Measurements from ENCODE around the gene EEPD1.
A peak's percentile ranks its signal among the peaks of the same experiment; 100 is the strongest.
"Not testable (repeated sequence)": the region's sequence is repeated elsewhere in the genome, so short reads cannot be mapped to it uniquely, and the experiment has no call there.

The EEPD1 gene

DNA sequence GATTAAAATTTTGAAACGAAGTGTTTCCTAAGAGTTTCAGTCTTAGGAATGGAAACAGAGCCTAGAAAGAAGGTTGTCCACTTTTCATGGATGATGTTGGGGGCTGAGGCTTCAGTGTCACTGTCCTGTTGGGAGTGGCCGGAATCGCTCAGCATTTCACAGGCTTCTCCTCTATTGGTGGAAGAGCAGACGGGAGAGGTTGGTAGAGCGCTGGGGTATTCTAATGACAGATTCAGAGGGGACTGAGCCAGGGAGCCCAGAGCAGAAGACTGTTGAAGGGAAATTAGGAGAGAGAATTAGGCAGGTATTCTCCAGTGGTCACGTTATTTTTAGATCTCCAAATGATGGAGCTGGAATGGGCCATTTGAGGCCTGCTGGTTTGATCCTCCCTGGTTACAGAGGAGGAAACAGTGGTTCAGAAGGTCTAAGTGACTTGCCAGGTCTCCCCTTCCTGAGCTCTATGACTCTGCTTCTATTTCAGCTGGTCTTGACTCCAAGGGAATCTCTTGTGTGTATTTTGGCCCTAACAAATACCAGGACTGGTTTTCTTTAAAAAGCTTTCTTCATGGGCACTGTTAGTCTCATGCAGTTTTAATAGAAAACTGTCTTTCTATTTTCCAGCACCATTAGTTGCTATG, 35.7 kb upstream of the EEPD1 start:
- DNase-seq (ENCODE audit: low read depth in 1 of 2, low spot score in 1 of 2): no peak
- no peak for TF ChIP-seq JUND (IDR thresholded peaks at IDR 0.05; ENCODE audit: low read depth)
- in situ Hi-C loops (cut with HindIII; ENCODE audit: low pct_unique_long_range_greater_than_20kb, low sequenced_read_pairs): no loop called here

GRCh38 chr7:36118344-36118743, 34.7 kb upstream of the EEPD1 start:
- in situ Hi-C loops (cut with HindIII; ENCODE audit: low pct_unique_long_range_greater_than_20kb, low sequenced_read_pairs): no loop called here

GRCh38 chr7:36119005-36119706, 33.9 kb upstream of the EEPD1 start:
- TF ChIP-seq JUND (IDR thresholded peaks at IDR 0.05; ENCODE audit: low read depth): no peak
- peak in 1 of 2 experiments; percentile 81 for DNase-seq (ENCODE audit: low read depth in 1 of 2, low spot score in 1 of 2)
- in situ Hi-C loops (cut with HindIII; ENCODE audit: low pct_unique_long_range_greater_than_20kb, low sequenced_read_pairs): no loop called here

More at GRCh38 chr7:36118344-36118743, 34.7 kb upstream of the EEPD1 start:
- no peak for DNase-seq (ENCODE audit: low read depth in 1 of 2, low spot score in 1 of 2)
- no peak for TF ChIP-seq JUND (IDR thresholded peaks at IDR 0.05; ENCODE audit: low read depth)

GRCh38 chr7:36119983-36120646, 32.9 kb upstream of the EEPD1 start:
- in situ Hi-C loops (cut with HindIII; ENCODE audit: low pct_unique_long_range_greater_than_20kb, low sequenced_read_pairs); DNase-seq (ENCODE audit: low read depth in 1 of 2, low spot score in 1 of 2): not testable (repeated sequence)

GRCh38 chr7:36125630-36126029, 27.4 kb upstream of the EEPD1 start:
- DNase-seq (ENCODE audit: low read depth in 1 of 2, low spot score in 1 of 2); in situ Hi-C loops (cut with HindIII; ENCODE audit: low pct_unique_long_range_greater_than_20kb, low sequenced_read_pairs): not testable (repeated sequence)

DNA sequence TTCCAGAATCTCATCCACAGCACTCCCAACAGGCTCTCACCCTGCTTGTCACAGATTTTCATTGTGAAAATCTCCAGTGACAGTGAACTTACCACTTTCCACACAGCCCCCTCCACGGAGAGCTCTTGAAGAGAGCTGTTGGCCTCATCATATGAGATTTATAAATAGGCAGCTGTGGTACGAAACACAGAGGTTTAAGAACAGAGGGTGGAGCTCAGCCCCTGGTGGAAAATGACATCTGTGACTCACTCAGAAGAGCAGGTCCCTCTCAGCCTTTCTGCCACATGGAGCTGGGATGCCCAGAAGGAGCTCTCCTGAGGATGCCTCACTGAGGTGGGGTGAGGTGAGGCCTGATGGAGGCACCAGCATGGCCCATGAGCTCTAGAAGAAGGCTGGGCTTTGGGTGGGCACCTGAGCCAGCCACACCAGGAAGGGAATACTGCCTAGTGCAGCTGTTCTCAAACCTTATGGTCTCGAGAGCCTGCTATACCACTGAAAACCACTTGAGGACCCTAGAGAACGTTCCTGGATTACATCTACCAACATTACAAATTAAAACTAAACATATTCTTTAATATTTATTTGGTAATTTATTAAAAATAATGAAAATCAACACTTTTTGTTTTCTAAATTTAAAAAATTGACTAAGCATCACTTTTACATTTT, 25.8 kb upstream of the EEPD1 start:
- no peak for DNase-seq (ENCODE audit: low read depth in 1 of 2, low spot score in 1 of 2)
- TF ChIP-seq JUND (IDR thresholded peaks at IDR 0.05; ENCODE audit: low read depth): no peak
- in situ Hi-C loops (cut with HindIII; ENCODE audit: low pct_unique_long_range_greater_than_20kb, low sequenced_read_pairs): no loop called here

- no peak for TF ChIP-seq JUND (IDR thresholded peaks at IDR 0.05; ENCODE audit: low read depth)
- DNase-seq (ENCODE audit: low read depth in 1 of 2, low spot score in 1 of 2): peak in 1 of 2 experiments; percentile 84
- in situ Hi-C loops (cut with HindIII; ENCODE audit: low pct_unique_long_range_greater_than_20kb, low sequenced_read_pairs): no loop called here
Measured at GRCh38 chr7:36128448-36129047, 24.5 kb upstream of the EEPD1 start.

GRCh38 chr7:36129048-36129534, 24.0 kb upstream of the EEPD1 start:
- DNase-seq (ENCODE audit: low read depth in 1 of 2, low spot score in 1 of 2): no peak
- no peak for TF ChIP-seq JUND (IDR thresholded peaks at IDR 0.05; ENCODE audit: low read depth)
- in situ Hi-C loops (cut with HindIII; ENCODE audit: low pct_unique_long_range_greater_than_20kb, low sequenced_read_pairs): no loop called here

GRCh38 chr7:36130236-36130945, 22.7 kb upstream of the EEPD1 start:
- in situ Hi-C loops (cut with HindIII; ENCODE audit: low pct_unique_long_range_greater_than_20kb, low sequenced_read_pairs): no loop called here
- TF ChIP-seq JUND (IDR thresholded peaks at IDR 0.05; ENCODE audit: low read depth): no peak
- no peak for DNase-seq (ENCODE audit: low read depth in 1 of 2, low spot score in 1 of 2)

GRCh38 chr7:36131026-36131425, 22.0 kb upstream of the EEPD1 start:
- in situ Hi-C loops (cut with HindIII; ENCODE audit: low pct_unique_long_range_greater_than_20kb, low sequenced_read_pairs): no loop called here
- no peak for TF ChIP-seq JUND (IDR thresholded peaks at IDR 0.05; ENCODE audit: low read depth)

GRCh38 chr7:36131499-36131898, 21.6 kb upstream of the EEPD1 start:
- in situ Hi-C loops (cut with HindIII; ENCODE audit: low pct_unique_long_range_greater_than_20kb, low sequenced_read_pairs): no loop called here
- no peak for TF ChIP-seq JUND (IDR thresholded peaks at IDR 0.05; ENCODE audit: low read depth)
- no peak for DNase-seq (ENCODE audit: low read depth in 1 of 2, low spot score in 1 of 2)

More at GRCh38 chr7:36131026-36131425, 22.0 kb upstream of the EEPD1 start:
- no peak for DNase-seq (ENCODE audit: low read depth in 1 of 2, low spot score in 1 of 2)

DNA sequence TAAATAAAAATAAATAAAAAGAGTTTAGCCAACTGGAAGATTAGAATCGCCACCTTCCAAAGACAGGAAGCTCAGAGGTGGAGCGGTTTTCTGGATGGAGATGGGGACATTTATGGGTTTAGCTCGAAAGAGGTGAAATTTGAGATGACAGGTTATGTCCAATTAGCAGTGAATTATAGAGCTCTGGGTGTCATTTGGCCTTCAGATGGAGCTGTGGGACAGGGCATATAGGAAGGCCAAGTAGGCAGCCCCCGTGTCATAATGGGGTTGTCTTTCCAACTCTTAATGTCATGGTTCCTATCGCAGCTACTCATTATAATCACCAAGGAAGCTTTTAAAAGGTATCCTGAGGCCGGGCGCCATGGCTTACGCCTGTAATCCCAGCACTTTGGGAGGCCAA, 21.0 kb upstream of the EEPD1 start:
- no peak for TF ChIP-seq JUND (IDR thresholded peaks at IDR 0.05; ENCODE audit: low read depth)
- DNase-seq (ENCODE audit: low read depth in 1 of 2, low spot score in 1 of 2): peak in 1 of 2 experiments; percentile 41
- in situ Hi-C loops (cut with HindIII; ENCODE audit: low pct_unique_long_range_greater_than_20kb, low sequenced_read_pairs): no loop called here

Data from T47D (cell line).